Thoracic aorta (tissue), 2 donors: ENCODE measurements around the gene PNPLA6. TPM values are rescaled to one million over a fixed set of nuclear protein-coding genes. Genes with fewer than 3 reads are reported as not detected.
"Not testable (repeated sequence)": the region's sequence is repeated elsewhere in the genome, so short reads cannot be mapped to it uniquely, and the experiment has no call there.

ENCODE experiments used
- ATAC-seq: fragments of 150-250 bp; one replicate; pipeline ENCODE4 v1.8.0; 2017; ENCODE audit warnings: low read depth; ENCODE audit not compliant: insufficient number of reproducible peaks, low FRiP score
- DNase-seq: peaks from one replicate; pipeline ENCODE4 v3.0.0-alpha.2; 2020; ENCODE audit warnings: low spot score
- H3K27ac ChIP-seq, 2 donors: fragments of 200-600 bp; sonication (generic); 1 replicate in 1 of 2; 2 replicates in 1 of 2; pipeline ENCODE4 v1.5.1; 2016; ENCODE audit warnings: mild to moderate bottlenecking in 2 of 2, moderate library complexity in 2 of 2
- H3K27me3 ChIP-seq: fragments of 200-600 bp; sonication (generic); replicated peaks from 2 replicates; pipeline ENCODE4 v1.6.0; 2016; ENCODE audit warnings: mild to moderate bottlenecking; ENCODE audit not compliant: insufficient read depth
- H3K36me3 ChIP-seq: fragments of 200-600 bp; sonication (generic); one replicate; pipeline ENCODE4 v1.5.1; 2016
- H3K4me1 ChIP-seq, 2 donors: fragments of 200-600 bp; sonication (generic); 1 replicate in 1 of 2; 2 replicates in 1 of 2; pipeline versions ENCODE4 v1.5.1 to v1.6.0; 2016; ENCODE audit warnings: low read depth in 2 of 2, mild to moderate bottlenecking in 1 of 2; ENCODE audit not compliant: control insufficient read depth in 1 of 2
- H3K4me3 ChIP-seq: fragments of 200-600 bp; sonication (generic); 2 replicates; pipeline ENCODE4 v1.5.1; 2016; ENCODE audit warnings: mild to moderate bottlenecking
- H3K9me3 ChIP-seq: fragments of 200-600 bp; sonication (generic); 2 replicates; pipeline ENCODE4 v1.5.1; 2016
- total RNA-seq, 2 donors: library from RNA; depleted of rRNA; stranded (reverse); fragments of >200 nt; gene quantifications; one replicate each; pipeline versions ENCODE4 v1.1.0 to v1.2.3, GENCODE V29; 2016
- TF ChIP-seq, protein P1 (sequence below): fragments of 200-600 bp; sonication (generic); IDR thresholded peaks from one replicate; pipeline ENCODE4 v1.5.1; 2019; ENCODE audit warnings: antibody characterized with exemption

The PNPLA6 gene
- total RNA-seq, 2 donors from 2014 or later = 128 to 143 TPM

DNA sequence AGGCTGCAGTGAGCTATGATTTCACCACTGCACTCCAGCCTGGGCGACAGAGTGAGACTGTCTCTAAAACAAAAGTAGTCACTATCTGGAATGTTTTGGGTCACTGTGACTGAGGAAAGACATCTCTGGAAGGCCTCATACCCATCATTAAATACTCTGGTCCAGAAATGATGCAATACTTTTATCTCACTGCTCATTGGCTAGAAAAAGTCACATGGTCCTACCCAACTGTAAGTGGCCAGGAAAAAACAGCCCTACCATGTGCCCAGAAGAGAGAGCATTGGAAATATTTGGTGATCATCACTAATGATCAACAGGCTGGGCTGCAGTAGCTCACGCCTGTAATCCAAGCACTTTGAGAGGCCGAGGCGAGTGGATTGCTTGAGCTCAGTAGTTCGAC is 29.8 kb downstream of the PNPLA6 start:
- Histone ChIP-seq H3K27me3 (no peaks in the 10 kb centered on the region), H3K4me3 (no peak overlapping the region), H3K27ac (no peak overlapping the region), H3K9me3 (no peaks in the 10 kb centered on the region), H3K4me1 (no peaks in the 10 kb centered on the region), H3K36me3 (peaks cover 12% of the 10 kb centered on the region)
- ATAC-seq (no peak), DNase-seq (no peak)
- TF ChIP-seq, protein P1, sequence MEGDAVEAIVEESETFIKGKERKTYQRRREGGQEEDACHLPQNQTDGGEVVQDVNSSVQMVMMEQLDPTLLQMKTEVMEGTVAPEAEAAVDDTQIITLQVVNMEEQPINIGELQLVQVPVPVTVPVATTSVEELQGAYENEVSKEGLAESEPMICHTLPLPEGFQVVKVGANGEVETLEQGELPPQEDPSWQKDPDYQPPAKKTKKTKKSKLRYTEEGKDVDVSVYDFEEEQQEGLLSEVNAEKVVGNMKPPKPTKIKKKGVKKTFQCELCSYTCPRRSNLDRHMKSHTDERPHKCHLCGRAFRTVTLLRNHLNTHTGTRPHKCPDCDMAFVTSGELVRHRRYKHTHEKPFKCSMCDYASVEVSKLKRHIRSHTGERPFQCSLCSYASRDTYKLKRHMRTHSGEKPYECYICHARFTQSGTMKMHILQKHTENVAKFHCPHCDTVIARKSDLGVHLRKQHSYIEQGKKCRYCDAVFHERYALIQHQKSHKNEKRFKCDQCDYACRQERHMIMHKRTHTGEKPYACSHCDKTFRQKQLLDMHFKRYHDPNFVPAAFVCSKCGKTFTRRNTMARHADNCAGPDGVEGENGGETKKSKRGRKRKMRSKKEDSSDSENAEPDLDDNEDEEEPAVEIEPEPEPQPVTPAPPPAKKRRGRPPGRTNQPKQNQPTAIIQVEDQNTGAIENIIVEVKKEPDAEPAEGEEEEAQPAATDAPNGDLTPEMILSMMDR = no peak

DNA sequence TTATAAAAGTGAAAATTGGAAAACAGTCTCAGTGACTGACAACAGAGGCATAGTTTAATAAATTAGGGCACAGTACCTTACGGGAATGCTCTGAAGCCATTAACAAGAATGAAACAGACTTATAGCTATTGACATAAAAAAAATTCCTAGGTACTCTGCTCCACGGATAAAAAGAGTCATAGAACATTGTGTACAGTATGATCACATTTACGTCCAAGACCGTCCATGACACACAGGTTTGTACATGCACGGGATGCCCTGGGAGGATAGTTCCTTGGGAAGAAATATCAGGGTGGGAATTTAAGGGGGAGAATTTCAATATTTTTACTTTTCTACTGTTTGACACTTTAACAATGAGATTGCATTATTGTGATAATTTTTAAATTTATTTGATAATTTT is 35.2 kb downstream of the PNPLA6 start:
- Histone ChIP-seq H3K36me3 (no peaks in the 10 kb centered on the region), H3K4me3 (no peak overlapping the region), H3K27ac (no peak overlapping the region), H3K4me1 (no peaks in the 10 kb centered on the region), H3K9me3 (no peaks in the 10 kb centered on the region), H3K27me3 (no peaks in the 10 kb centered on the region)
- DNase-seq (no peak), ATAC-seq (no peak)
- TF ChIP-seq, protein P1 = no peak

DNA sequence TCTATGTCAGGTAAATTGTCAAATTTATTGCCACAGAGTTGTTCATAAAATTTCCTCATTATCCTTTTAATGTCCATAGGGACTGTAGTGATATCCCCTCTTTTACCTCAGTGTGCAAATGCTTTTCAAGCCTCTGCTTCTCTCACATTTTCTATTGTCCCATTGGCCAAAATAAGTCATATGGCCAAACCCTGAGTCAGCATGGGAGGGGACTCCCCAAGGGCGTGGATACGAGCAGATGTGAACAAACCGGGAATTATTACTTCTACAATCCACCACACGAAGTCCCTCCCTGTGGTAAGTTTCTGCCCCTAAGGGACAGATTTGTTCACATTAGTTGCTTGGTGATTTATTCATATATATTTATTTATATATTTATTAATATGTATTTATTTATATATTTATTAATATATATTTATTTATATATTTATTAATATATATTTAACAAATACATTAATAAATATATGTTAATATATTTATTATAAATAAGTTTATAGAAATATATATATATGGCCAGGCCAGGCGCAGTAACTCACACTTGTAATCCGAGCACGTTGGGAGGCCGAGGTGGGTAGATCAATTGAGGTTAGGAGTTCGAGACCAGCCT is 40.0 kb downstream of the PNPLA6 start:
- Histone ChIP-seq H3K4me1 (no peaks in the 10 kb centered on the region), H3K27me3 (no peaks in the 10 kb centered on the region), H3K4me3 (no peak overlapping the region), H3K9me3 (no peaks in the 10 kb centered on the region), H3K36me3 (no peaks in the 10 kb centered on the region), H3K27ac (no peak overlapping the region)
- TF ChIP-seq, protein P1 = no peak
- no peak for ATAC-seq
- DNase-seq = no peak

- H3K4me1 ChIP-seq, H3K36me3 ChIP-seq, H3K27ac ChIP-seq, DNase-seq, H3K4me3 ChIP-seq, H3K27me3 ChIP-seq, ATAC-seq, H3K9me3 ChIP-seq: not testable (repeated sequence)
These were observed 41.9 kb downstream of the PNPLA6 start for GRCh38 chr19:7577422-7577821.

DNA sequence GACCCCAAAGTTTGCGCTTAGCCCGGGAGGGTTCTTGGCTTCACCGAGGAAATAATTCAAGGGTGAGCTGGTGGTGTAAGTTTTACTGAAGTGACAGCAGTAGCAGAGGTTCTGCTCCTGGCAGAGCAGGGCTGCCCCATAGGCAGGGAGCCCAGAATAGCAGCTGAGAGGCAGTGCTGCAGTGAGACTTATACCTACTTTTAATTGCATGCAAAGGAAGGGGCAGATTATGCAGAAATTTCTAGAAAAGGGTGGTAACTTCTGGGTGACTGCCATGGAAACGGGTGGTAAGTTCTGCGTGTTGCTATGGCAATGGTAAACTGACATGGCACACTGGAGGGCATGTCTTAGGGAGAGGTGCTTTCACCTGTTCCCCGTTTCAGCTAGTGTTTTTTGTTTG is 42.6 kb downstream of the PNPLA6 start:
- H3K4me1 ChIP-seq = no peaks in the 10 kb centered on the region
- no peaks in the 10 kb centered on the region for H3K27me3 ChIP-seq
- H3K4me3 ChIP-seq = no peak overlapping the region
- TF ChIP-seq, protein P1 = no peak
- H3K36me3 ChIP-seq = no peaks in the 10 kb centered on the region
- DNase-seq (no peak), ATAC-seq (no peak)
- H3K9me3 ChIP-seq = no peaks in the 10 kb centered on the region
- H3K27ac ChIP-seq = no peak overlapping the region

- DNase-seq (no peak), ATAC-seq (no peak)
- TF ChIP-seq, protein P1 = no peak
- no peak overlapping the region for H3K4me3 ChIP-seq
- no peaks in the 10 kb centered on the region for H3K9me3 ChIP-seq
- H3K27me3 ChIP-seq = no peaks in the 10 kb centered on the region
- H3K27ac ChIP-seq = no peak overlapping the region
- no peaks in the 10 kb centered on the region for H3K36me3 ChIP-seq
- H3K4me1 ChIP-seq = no peaks in the 10 kb centered on the region
These were observed 43.7 kb downstream of the PNPLA6 start for GRCh38 chr19:7579182-7579581.
